Stimulated activated CD4-positive, alpha-beta T cell treated with anti-CD3 and anti-CD28 coated beads, Interleukin-2, amount 100 ng/mL, for 48 hours (primary cell): Measurements from ENCODE around the gene GIGYF1.
"Not testable (repeated sequence)": the region's sequence is repeated elsewhere in the genome, so short reads cannot be mapped to it uniquely, and the experiment has no call there.

ENCODE experiments used
- DNase-seq, 2 donors: peaks; one replicate each; pipeline ENCODE4 v3.0.0-alpha.2; 2020

Gene GIGYF1, protein sequence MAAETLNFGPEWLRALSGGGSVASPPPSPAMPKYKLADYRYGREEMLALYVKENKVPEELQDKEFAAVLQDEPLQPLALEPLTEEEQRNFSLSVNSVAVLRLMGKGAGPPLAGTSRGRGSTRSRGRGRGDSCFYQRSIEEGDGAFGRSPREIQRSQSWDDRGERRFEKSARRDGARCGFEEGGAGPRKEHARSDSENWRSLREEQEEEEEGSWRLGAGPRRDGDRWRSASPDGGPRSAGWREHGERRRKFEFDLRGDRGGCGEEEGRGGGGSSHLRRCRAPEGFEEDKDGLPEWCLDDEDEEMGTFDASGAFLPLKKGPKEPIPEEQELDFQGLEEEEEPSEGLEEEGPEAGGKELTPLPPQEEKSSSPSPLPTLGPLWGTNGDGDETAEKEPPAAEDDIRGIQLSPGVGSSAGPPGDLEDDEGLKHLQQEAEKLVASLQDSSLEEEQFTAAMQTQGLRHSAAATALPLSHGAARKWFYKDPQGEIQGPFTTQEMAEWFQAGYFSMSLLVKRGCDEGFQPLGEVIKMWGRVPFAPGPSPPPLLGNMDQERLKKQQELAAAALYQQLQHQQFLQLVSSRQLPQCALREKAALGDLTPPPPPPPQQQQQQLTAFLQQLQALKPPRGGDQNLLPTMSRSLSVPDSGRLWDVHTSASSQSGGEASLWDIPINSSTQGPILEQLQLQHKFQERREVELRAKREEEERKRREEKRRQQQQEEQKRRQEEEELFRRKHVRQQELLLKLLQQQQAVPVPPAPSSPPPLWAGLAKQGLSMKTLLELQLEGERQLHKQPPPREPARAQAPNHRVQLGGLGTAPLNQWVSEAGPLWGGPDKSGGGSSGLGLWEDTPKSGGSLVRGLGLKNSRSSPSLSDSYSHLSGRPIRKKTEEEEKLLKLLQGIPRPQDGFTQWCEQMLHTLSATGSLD (N-terminal part only)

DNA sequence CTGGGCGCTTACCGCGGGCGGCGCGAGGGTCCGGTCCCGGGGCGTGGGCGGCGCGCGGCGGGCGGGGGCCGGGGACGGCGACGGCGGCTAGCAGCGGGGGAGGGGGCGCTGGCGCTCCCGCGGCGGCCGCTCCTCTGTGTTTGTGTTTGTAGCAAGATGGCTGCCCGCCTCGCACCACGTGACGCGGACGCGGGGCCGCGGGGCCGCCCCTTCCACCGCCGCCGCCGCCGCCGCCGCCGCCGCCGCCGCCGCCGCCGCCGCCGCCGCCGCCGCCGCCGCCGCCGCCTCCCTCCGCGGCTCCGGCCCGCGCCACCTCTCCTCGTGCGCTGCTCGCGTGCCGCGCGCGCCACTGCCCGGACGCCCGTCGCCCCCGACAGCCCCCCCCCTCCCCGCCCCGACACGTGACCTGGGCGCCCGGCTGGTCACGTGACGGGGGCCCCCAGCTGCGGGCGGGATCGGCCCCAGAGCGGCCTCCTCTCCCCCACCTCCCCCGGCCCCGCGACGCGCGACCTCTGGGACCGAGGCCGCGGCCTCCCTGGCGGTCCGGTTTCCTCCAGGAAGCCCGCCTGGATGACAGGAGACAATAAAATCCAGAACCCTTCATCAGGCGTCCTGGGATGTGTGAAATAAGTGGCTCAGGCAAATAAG lies at the start of gene GIGYF1:
GIGYF1 (minus strand) TSS at position 153 of the 648 bp plus-strand sequence. CDS start 6,012 bp downstream, outside the sequence.
- peak; percentile 55 to 60 for DNase-seq

DNA sequence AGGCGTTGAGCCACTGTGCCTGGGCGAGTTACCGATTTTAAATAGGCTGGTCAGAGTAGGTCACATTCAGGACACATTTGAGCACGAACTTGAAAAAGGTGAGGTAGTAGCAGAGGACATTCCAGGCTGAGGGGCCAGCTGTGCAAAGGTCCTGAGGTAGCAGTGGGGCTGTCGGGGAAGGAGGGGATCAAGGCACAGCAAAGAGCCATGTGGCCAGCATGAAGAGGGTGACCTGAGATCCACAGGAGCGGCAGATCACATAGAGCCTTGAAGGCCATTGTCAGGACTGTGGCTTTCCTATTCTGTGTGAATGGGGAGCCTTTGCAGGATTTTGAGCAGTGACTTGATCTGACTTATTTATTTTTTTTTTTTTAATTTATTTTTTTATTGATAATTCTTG lies 45.9 kb upstream of the GIGYF1 start:
- no peak for DNase-seq

DNA sequence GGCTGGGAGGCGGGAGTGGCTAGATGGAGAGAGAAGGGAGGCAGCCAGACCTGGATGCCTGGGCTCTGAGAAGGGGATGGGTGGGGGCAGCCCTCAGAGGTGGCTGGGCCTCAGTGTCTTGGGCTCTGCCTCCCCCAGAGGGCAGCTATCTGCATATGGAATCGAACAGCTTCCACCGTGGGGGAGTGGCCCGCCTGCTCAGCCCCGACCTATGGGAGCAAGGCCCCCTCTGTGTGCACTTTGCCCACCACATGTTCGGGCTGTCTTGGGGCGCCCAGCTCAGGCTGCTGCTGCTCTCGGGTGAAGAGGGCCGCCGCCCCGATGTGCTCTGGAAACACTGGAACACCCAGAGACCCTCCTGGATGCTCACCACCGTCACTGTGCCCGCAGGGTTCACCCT lies 42.6 kb upstream of the GIGYF1 start:
- no peak for DNase-seq

DNA sequence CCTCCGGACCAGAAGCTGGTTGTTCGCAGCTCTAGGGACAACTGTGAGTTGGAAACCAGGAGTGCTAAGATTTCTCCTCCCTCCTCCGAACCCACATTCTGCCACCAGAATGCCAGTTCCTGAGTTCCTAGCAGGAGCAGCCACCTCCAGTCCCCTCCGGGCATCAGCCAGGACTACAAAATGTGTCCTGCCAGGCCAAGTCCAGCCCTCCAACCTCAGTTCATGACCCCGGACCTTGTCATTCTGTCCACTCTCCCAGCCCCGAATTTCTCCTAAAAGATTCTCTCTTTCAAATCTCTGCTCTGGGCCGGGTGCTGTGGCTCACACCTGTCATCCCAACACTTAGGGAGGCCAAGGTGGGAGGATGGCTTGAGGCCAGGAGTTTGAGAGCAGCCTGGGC lies 41.7 kb upstream of the GIGYF1 start:
- DNase-seq: no peak

DNA sequence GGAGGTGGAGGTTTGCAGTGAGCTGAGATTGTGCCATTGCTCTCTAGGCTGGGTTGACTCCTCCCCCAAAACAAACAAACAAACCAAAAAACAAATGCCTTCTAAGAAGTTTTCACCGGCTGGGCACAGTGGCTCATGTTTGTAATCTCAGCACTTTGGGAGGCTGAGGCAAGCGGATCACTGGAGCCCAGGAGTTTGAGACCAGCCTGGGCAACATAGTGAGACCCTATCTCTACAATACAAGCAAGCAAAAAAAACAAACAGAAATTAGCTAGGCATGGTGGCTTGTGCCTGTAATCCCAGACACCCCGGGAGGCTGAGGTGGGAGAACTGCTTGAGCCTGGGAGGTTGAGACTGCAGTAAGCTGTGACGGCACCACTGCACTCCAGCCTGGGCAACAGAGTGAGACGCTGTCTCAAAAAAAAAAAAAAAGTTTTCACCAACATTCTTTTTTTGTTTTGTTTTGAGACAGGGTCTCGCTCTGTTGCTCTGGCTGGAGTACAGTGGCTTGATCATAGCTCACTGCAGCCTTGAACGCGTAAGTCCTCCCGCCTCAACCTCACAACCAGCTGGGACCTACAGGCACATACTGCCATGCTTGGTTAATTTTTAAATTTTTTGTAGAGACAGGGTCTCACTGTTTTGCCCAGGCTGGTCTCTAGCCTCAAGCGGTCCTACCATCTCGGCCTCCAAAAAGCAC lies 38.0 kb upstream of the GIGYF1 start:
- DNase-seq: no peak

DNA sequence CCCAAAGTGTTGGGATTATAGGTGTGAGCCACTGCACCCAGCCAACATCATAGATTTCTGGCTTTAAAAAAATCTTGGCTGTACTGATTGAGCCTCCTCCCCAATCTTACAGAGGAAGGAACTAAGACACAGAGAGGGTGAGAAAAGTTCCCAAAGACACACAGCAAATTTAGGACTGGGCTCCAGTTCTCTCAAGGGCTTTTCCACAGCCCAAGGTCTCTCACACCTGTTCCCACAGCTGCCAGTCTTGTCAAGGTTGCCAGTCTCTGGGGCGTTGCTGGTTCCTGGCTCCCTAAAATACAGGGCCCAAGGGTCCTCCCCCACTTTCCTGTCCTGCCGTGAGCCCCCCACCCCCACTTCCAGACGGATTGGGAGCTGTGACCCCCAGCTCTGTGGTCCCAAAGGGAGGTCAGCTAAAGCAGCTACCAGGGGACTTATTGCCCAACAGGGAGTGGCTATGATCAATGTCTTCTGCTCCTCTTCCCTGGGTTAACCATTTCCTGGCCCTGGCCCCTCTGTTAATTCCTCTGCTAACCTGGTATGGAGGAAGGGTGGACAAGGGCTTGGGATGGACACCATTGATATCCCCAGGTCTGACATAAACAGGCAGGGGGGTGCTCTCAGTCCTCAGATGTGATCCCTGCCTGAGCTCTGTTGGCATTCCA lies 36.2 kb upstream of the GIGYF1 start:
- no peak for DNase-seq

DNA sequence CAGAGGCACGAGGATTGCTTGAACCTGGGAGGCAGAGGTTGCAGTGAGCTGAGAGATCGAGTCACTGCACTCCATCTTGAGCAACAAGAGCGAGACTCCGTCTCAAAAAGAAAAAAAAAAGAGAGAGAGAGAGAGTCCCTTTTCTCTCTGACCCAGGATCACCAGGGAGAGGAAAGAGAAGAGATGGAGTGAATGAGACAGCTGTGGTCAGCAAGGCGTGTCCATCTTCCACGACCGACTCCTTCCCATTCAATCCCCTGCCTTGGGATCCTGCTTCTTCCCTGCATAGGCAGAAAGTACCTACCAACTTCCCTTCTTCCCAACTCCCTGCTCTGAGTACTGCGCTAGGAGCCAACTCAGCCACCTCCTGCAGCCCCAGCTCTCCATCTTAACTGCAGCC lies 34.1 kb upstream of the GIGYF1 start:
- DNase-seq: no peak

DNA sequence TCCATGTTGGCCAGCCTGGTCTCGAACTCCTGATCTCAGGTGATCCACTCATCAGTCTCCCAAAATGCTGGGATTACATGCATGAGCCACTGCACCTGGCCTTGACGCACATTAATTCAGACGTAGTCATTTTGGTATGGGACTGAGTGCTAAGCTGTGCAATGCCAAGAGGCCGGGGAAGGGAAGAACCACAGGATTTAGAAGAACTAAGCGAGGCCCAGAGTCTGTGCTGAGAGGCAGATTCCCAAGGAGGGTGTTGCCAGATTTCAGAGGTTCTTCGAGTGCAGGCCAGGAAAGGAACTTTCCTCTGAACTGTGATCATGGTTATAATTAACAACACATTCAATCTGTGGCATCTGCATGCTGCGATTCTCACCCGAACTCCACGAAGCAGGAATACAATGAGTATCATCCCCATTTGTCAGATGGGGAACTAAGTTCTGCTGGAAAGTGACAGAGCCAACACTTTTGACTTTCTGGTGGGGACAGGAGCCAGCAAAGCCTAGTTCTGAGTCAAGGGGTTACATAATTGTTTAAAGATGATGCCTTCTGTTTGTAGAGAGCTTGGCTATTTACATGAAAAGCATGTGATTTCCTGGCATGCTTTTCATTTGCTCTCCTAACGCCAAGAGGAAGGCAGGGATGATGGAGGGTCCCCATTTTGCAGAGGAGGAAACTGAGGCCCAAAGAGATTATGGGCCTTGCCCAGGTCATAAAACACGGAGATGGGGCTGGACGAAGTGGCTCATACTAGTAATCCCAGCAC lies 33.1 kb upstream of the GIGYF1 start:
- no peak for DNase-seq

DNA sequence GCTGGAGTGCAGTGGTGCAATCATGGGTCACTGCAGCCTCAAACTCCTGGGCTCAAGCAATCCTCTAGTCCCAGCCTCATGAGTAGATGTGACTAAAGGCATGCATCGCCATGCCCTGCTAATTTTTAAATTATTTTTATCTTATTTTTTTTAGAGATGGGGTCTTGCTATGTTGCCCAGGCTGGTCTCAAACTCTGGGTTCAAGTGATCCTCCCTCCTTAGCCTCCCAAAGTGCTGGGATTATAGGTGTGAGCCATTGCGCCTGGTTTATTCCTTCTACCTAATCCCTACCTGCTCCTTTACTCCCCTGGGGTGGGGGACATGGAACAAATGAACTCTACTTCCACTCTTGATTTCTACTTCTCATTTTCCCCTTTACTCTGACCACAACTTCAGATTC lies 30.3 kb upstream of the GIGYF1 start:
- not testable (repeated sequence) for DNase-seq

DNA sequence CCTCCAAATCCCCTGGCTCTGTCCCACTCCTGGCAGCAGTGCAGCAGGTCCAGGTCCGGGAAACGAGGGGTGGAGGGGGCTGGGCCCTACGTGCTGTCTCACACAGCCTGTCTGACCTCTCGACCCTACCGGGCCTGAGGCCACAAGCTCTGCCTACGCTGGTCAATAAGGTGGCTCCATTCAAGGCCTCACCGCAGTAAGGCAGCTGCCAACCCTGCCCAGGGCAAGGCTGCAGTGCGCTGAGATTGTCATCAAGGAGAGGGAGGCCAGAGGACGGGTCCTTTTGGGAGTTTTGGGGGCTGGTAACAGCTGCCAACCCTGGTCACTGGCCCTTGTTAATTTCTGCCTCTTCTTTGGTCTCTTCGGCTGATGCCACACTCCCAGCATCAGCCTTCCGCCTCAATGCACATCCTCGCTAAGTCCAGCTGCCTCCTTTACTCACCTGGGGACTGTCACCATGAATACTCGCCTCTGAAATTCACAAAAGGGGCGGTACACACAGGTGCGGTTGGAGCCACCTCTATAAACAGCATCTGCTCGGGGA lies 29.8 kb upstream of the GIGYF1 start:
- no peak for DNase-seq

DNA sequence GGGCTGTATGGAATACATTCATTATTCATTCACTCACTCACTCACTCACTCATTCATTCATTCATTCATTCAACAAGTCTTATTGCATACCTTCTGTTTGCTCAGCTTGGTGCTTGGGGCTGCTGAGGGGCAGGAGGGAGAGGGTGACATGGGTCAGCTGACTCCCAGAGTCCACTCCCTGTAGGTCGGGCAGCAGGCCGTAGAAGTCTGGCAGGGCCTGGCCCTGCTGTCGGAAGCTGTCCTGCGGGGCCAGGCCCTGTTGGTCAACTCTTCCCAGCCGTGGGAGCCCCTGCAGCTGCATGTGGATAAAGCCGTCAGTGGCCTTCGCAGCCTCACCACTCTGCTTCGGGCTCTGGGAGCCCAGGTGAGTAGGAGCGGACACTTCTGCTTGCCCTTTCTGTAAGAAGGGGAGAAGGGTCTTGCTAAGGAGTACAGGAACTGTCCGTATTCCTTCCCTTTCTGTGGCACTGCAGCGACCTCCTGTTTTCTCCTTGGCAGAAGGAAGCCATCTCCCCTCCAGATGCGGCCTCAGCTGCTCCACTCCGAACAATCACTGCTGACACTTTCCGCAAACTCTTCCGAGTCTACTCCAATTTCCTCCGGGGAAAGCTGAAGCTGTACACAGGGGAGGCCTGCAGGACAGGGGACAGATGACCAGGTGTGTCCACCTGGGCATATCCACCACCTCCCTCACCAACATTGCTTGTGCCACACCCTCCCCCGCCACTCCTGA lies 28.6 kb upstream of the GIGYF1 start:
- no peak for DNase-seq

DNA sequence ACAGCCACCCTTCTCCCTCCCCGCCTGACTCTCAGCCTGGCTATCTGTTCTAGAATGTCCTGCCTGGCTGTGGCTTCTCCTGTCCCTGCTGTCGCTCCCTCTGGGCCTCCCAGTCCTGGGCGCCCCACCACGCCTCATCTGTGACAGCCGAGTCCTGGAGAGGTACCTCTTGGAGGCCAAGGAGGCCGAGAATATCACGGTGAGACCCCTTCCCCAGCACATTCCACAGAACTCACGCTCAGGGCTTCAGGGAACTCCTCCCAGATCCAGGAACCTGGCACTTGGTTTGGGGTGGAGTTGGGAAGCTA lies 27.4 kb upstream of the GIGYF1 start:
- no peak for DNase-seq

DNA sequence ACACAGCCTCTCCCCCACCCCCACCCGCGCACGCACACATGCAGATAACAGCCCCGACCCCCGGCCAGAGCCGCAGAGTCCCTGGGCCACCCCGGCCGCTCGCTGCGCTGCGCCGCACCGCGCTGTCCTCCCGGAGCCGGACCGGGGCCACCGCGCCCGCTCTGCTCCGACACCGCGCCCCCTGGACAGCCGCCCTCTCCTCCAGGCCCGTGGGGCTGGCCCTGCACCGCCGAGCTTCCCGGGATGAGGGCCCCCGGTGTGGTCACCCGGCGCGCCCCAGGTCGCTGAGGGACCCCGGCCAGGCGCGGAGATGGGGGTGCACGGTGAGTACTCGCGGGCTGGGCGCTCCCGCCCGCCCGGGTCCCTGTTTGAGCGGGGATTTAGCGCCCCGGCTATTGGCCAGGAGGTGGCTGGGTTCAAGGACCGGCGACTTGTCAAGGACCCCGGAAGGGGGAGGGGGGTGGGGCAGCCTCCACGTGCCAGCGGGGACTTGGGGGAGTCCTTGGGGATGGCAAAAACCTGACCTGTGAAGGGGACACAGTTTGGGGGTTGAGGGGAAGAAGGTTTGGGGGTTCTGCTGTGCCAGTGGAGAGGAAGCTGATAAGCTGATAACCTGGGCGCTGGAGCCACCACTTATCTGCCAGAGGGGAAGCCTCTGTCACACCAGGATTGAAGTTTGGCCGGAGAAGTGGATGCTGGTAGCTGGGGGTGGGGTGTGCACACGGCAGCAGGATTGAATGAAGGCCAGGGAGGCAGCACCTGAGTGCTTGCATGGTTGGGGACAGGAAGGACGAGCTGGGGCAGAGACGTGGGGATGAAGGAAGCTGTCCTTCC lies 26.8 kb upstream of the GIGYF1 start:
- DNase-seq: no peak

DNA sequence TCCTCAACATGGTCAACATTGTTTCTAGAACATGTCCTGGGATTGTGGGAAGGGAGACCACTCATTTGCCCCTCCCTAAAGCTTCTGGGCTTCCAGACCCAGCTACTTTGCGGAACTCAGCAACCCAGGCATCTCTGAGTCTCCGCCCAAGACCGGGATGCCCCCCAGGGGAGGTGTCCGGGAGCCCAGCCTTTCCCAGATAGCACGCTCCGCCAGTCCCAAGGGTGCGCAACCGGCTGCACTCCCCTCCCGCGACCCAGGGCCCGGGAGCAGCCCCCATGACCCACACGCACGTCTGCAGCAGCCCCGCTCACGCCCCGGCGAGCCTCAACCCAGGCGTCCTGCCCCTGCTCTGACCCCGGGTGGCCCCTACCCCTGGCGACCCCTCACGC lies 26.2 kb upstream of the GIGYF1 start, which contains the start of gene EPO:
EPO (plus strand) TSS at position 190 of the 392 bp plus-strand sequence. CDS start 513 bp downstream, outside the sequence.
- DNase-seq: no peak

DNA sequence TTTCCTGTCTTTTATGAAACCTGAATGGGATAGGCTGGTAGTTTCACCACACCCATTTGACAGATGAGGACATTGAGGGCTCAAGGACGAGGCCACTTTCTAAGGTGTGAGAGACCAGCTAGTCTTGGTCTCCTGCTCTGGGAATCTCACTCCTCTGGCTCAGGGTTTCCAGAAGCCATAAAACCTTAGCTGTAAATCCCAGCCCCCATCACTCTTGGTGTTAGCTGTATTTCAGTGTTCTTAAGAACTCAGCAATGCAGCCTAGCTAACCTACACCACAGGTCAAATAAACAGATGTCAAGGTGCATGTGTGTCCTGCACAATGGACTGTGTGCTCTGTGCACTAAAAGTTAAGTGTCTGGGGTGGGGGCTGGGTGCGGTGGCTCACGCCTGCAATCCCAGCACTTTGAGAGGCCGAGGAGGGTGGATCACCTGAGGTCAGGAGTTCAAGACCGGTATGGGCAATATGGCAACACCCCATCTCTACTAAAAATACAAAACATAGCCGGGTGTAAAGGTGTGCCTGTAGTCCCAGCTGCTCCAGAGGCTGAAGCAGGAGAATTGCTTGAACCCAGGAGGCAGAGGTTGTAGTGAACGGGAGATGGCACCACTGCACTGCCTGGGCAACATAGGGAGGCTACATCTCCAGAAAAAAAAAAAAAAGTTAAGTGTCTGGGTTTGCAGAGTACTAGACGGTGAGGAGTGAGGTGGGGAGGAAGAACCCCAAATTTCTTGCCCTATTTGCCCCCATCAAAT lies 25.7 kb upstream of the GIGYF1 start:
- DNase-seq: no peak

DNA sequence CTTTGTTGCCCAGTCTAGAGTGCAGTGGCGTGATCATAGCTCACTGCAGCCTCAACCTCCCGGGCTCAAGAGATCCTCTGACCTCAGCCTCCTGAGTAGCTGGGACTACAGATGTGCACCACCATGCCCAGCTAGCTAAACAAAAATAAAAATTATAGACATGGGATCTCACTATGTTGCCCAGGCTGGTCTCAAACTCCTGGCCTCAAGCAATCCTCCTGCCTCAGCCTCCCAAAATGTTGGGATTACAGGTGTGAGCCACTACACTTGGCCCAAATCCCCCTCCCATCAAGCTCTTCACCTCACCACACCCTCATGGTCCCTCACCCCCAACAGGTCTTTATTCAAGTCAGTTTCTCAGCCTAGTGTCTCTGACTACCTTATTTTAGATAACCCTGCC lies 23.0 kb upstream of the GIGYF1 start:
- not testable (repeated sequence) for DNase-seq

DNA sequence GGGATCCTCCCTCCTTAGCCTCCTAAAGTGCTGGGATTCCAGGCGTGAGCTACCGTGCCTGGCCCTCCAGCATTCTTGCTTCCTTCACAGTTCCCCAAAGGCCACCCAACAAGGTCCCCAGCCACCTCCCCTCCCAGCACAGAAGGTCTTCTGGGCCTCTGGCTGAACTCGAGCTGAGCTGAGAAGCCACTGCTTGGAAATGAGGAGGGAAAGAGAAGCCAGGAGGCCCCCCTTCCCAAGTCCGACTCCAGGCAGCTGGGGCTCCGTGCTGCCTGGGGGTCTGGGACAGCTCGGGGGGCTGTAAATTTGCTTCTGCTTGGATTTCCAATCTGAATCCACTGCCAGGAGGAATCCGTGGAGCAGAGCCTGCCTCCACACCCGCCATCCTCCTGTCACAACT lies 20.7 kb upstream of the GIGYF1 start:
- DNase-seq: no peak

DNA sequence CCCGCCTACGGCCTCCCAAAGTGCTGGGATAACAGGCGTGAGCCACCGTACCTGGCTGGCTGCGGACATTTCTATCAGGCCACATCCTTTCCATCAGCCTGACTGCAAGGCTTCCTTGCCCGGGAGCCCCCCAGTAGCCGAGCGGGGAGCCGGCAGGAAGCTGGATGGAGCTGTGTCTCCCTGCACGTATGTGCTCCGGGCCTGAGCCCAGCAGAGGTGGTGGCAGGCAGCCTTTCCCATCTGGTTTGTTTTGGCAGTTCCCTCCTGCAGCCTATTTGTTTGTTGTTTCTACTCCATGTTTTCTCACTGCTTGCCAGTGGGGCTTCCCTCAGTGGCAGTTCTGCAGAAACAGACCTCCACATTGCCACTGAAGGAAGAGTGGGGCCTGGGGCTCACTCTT lies 17.3 kb upstream of the GIGYF1 start:
- no peak for DNase-seq

DNA sequence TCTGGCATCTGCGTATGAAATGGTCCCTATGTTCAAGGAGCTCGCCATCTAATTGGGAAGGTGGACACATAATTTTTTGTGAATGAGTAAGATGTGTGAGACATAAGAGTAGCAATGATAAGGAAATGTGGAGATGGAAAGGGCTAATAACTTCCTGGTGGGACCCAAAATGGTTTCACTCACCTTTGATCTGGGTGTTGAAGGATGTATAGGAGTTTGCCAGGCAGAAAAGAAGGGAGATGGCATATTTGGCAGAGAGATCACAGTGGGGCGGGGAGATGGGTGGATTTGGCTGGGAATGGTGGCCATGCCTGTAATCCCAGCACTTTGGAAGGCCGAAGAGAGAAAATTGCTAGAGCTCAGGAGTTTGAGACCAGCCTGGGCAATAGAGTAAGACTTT lies 16.4 kb upstream of the GIGYF1 start:
- DNase-seq: no peak
